HG02852 (cell line): ENCODE measurements around the gene HMGB1.

Experiments
- ATAC-seq: cut with Tn5 transposase; IDR thresholded peaks from one replicate; pipeline ENCODE4 v1.9.1; 2021; ENCODE audit warnings: mild to moderate bottlenecking, moderate library complexity; ENCODE audit not compliant: unreplicated experiment

Gene HMGB1

GRCh38 chr13:30435911-30436451 is 29.8 kb downstream of the HMGB1 start:
- no peak for ATAC-seq

GRCh38 chr13:30431269-30431940 is 34.3 kb downstream of the HMGB1 start:
- ATAC-seq, result no peak

DNA sequence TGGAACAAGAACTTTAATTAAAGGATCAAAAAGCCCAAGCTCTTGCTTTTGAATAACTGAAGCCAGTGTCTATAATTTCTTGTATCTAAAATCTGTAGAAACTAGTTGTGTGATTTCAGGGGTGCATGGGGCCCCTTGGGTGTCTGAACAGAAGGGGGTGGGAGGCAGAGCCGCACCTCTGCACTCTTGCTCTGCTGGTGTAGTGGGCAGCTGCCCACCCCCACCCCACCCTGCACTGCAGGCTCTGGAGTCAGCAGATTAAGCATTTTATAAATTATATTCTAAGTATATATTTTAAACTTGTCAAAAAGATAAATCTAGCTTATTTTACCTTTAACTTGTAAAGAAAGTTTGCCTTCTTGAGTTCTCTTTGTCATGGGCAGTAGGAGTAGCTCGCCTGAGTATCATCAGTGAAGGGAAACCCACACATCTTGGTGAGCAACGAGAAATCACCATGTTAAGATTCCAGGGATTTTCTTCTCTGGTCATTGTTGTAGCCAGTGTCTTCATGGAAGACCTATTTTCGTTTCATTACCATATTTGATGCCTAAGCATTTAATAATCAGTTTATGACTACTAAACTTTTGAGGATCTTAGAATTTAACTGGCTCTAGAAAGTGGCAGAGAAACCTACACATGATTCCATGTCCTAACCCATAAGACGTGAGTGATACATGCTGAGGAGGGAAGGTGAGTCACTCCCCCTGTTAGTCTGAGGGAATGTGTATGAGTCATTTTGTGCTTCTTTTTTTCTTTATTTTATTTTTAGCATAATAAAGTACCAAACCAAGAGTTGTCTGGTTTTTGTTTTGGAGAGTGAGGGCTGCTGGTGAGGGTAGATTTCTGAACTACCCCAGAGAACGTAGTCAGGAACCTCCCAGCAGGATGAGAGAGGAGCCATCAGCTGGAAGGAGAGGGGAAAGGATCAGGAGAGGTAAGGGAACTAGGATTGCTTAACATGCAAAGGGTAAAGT is 35.7 kb downstream of the HMGB1 start:
- ATAC-seq, result peak; percentile 72

GRCh38 chr13:30429235-30429634 is 36.5 kb downstream of the HMGB1 start:
- ATAC-seq, result no peak

DNA sequence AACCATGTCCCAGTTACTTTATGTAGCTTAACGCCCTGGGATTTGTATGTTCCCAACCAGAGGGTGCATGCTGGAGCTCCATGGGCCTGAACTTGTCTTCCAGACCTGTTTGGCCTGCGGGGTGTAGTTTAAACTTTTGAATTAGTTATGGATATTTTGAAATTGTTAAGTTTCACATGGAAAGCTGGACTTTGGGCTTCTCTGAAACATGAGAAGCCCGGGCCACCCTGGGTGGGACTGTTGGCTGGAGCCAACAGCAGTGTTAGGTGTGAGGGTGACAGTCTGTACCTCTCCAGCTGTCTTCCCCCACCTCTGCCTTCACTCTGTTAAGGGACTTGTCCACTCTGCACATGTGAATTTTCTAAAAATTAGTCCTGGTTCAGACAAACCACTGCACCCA is 41.8 kb downstream of the HMGB1 start:
- ATAC-seq, result no peak

GRCh38 chr13:30422054-30422839 is 43.5 kb downstream of the HMGB1 start, which contains the start of gene UBE2L5:
UBE2L5 (plus strand) TSS chr13:30422493; CDS start chr13:30427991, 5,498 bp downstream.
- ATAC-seq, result peak; percentile 78

- ATAC-seq, result peak; percentile 39
Measured at GRCh38 chr13:30421093-30422053, 44.4 kb downstream of the HMGB1 start.

GRCh38 chr13:30418717-30419459 is 46.8 kb downstream of the HMGB1 start:
- no peak for ATAC-seq

- ATAC-seq, result no peak
Measured at GRCh38 chr13:30418075-30418716, 47.5 kb downstream of the HMGB1 start.

DNA sequence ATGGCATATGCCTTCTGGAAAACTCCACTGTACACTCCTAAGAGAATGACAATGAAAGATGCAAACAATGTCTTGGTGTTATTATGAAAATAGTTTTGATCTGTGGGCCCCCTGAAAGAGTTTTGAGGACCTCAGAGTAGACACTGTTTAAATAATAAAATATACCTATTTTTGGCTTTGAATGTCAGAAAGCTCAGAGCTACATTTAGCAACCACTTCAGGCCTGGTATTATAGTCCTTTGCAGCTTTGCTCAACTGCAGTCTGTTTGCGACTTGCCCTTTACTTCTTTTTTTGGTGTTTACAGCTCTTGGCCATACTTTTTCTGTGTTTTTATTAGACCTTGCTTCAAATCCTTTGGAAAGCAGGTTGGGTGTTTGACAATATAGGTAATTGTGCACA is 49.3 kb downstream of the HMGB1 start:
- ATAC-seq, result no peak

GRCh38 chr13:30415430-30416030 is 50.2 kb downstream of the HMGB1 start:
- ATAC-seq, result peak; percentile 77

DNA sequence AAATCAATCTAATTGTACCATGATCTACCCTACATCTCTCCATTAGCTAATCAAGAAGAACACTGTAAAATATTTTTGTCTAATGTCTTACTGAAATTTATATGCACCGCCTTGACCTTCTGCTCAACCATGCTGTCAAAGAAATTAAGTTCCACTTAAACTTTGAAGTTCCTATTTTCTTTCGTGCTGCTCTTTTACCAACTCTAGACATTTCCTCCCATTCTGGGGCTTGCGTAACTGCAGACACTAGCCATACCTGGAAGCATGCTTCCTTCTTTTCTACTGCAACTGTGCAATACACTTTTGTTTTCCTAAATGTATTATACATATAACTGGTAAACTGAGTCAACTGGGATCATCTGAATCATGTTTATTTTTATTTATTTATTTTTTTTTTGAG is 51.9 kb downstream of the HMGB1 start:
- no peak for ATAC-seq

GRCh38 chr13:30412346-30412745 is 53.4 kb downstream of the HMGB1 start:
- no peak for ATAC-seq

GRCh38 chr13:30410705-30411125 is 55.0 kb downstream of the HMGB1 start:
- ATAC-seq, result no peak

- ATAC-seq, result no peak
Measured at GRCh38 chr13:30409886-30410704, 55.6 kb downstream of the HMGB1 start.

DNA sequence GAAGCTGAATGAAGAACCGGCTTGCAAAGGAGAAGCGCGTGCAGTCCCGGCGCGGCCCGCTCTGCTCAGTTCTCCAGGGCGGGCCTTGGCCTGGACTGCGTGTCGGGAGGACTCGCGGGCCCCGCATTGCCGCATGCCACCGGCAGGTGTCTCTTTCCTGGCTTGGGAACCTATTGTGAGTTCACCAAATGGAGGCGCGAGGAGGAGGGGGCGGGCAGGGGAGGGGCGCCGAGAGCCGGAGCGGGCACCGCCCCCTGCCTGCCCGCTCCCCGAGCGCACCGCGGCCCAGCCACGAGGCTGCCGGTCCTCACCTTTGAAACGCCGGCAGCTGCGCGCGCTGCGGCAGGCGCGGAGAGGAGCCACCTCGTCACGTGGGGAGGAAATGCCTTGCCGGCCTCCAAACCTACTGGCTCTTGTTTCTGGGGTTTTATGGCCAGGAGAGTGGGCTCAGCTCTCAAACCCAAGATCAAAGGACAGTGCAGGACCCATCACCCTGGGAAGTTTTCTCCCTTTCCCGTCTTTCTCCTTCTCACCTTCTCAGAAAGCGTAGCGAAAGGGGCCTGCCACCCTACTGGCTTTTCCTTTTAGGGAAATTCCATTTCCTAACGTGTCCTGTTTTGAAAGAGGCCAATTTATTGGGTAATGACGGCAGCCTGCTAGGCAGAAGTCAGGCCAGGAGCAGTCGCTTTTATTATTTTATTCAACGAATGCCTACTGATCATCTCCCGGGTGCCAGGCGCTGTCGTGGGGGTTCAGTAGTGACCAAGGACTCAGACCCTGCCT is 57.2 kb downstream of the HMGB1 start:
- ATAC-seq, result peak; percentile 94
